AG04449 (cell line): ENCODE measurements around the gene NPAS1.

Experiments used
- CTCF ChIA-PET: fragments of 350-600 bp; formaldehyde crosslinking; extraction: SDS; loops from one replicate; lab custom pipeline; 2021; ENCODE audit warnings: antibody characterized with exemption; lab: Yijun Ruan, JAX
- POLR2A ChIA-PET: fragments of 400-600, 350-600 bp; formaldehyde crosslinking; extraction: SDS; loops from one replicate; lab custom pipeline; 2020; ENCODE audit warnings: antibody characterized with exemption, inconsistent platforms; lab: Yijun Ruan, JAX
- DNase-seq: peaks from one replicate; pipeline ENCODE4 v3.0.0-alpha.2; 2010; ENCODE audit warnings: low read depth, low spot score
- H3K4me3 ChIP-seq: 2 replicates; pipeline ENCODE4 v1.5.1; 2011; ENCODE audit warnings: low read depth, mild to moderate bottlenecking, control low read depth, low read length
- CTCF ChIP-seq: IDR thresholded peaks from one replicate; pipeline ENCODE4 v1.5.1; 2011; ENCODE audit warnings: mild to moderate bottlenecking, moderate library complexity, low read length, control low read depth, inconsistent platforms; ENCODE audit not compliant: insufficient read depth; ENCODE audit errors: missing control alignments

Gene NPAS1

GRCh38 chr19:46995492-46995891, 24.1 kb upstream of the NPAS1 start:
- H3K4me3 ChIP-seq = no peak overlapping the region
- CTCF ChIA-PET = interaction anchor here (6.5 to 8.7 kb wide), 3 partner anchors 17 to 154 kb away, joined by 66 to 138 read pairs (median 84); no protein-coding TSS in a partner anchor
- TF ChIP-seq CTCF = no peak
- no peak for DNase-seq
- POLR2A ChIA-PET = no interaction called here

- H3K4me3 ChIP-seq = no peak overlapping the region
- no peak for TF ChIP-seq CTCF
- no peak for DNase-seq
- CTCF ChIA-PET = interaction anchor here (1.7 to 8.7 kb wide), 2 partner anchors 14 to 142 kb away, joined by 9 to 66 read pairs; no protein-coding TSS in a partner anchor
- POLR2A ChIA-PET = no interaction called here
Measured at GRCh38 chr19:46998445-46999125, 21.1 kb upstream of the NPAS1 start.

- ChIA-PET CTCF (no interaction called here), POLR2A (no interaction called here)
- no peak for DNase-seq
- H3K4me3 ChIP-seq = no peak overlapping the region
- TF ChIP-seq CTCF = no peak
Measured at GRCh38 chr19:46999377-46999776, 20.3 kb upstream of the NPAS1 start.

GRCh38 chr19:46999878-47000277, 19.8 kb upstream of the NPAS1 start:
- ChIA-PET CTCF (interaction anchor here (5.3 kb wide), 1 partner anchor 13 kb away, joined by 45 read pairs; no protein-coding TSS in a partner anchor), POLR2A (no interaction called here)
- no peak for TF ChIP-seq CTCF
- H3K4me3 ChIP-seq = no peak overlapping the region
- no peak for DNase-seq

GRCh38 chr19:47000373-47000772, 19.3 kb upstream of the NPAS1 start:
- CTCF ChIA-PET = interaction anchor here (5.3 kb wide), 1 partner anchor 12 kb away, joined by 45 read pairs; no protein-coding TSS in a partner anchor
- TF ChIP-seq CTCF = no peak
- no peak for DNase-seq
- POLR2A ChIA-PET = no interaction called here
- H3K4me3 ChIP-seq = no peak overlapping the region

- ChIA-PET CTCF (interaction anchor here (1.3 to 6.5 kb wide), 3 partner anchors 10 to 121 kb away, joined by 3 to 45 read pairs (median 36); no protein-coding TSS in a partner anchor), POLR2A (interaction anchor here (0.6 kb wide), 1 partner anchor 11 kb away, joined by 3 read pairs; no protein-coding TSS in a partner anchor)
- H3K4me3 ChIP-seq = no peak overlapping the region
- no peak for TF ChIP-seq CTCF
- no peak for DNase-seq
Measured at GRCh38 chr19:47001584-47001983, 18.1 kb upstream of the NPAS1 start.
